Measurements from ENCODE around the gene MAFF. TPM values are rescaled to one million over a fixed set of nuclear protein-coding genes. Genes with fewer than 3 reads are reported as not detected.

MAFF gene
- total and polyA plus RNA-seq, 3 donors from 2014 or later: 3.2 to 5.8 (median 3.7) TPM

DNA sequence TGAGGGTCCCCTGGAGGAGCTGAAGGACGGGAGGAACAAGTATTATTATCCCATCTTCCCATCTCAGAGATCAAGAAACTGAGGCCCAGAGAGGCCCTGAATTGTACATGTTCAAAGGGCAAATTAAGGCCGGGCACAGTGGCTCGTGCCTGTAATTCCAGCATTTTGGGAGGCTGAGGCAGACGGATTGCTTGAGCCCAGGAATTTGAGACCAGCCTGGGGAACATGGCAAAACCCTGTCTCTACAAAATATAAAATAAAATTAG lies 28.2 kb upstream of the MAFF start:
- Histone ChIP-seq H3K27ac (no peak overlapping the region), H3K36me3 (ENCODE audit: low read depth, missing control alignments) (no peaks in the 10 kb centered on the region), H3K27me3 (no peaks in the 10 kb centered on the region), H3K4me1 (peaks cover 21% of the 10 kb centered on the region), H3K4me3 (no peak overlapping the region), H3K9me3 (no peaks in the 10 kb centered on the region)
- WGBS, 2 donors: 93 to 94% methylated on average over 4 of the region's 4 CpGs
- intact Hi-C loops (cut with DNase I; ENCODE audit: low total_unique reads): no loop called here
- TF ChIP-seq POLR2A (IDR thresholded peaks at IDR 0.05): no peak
- TF ChIP-seq, protein P1, sequence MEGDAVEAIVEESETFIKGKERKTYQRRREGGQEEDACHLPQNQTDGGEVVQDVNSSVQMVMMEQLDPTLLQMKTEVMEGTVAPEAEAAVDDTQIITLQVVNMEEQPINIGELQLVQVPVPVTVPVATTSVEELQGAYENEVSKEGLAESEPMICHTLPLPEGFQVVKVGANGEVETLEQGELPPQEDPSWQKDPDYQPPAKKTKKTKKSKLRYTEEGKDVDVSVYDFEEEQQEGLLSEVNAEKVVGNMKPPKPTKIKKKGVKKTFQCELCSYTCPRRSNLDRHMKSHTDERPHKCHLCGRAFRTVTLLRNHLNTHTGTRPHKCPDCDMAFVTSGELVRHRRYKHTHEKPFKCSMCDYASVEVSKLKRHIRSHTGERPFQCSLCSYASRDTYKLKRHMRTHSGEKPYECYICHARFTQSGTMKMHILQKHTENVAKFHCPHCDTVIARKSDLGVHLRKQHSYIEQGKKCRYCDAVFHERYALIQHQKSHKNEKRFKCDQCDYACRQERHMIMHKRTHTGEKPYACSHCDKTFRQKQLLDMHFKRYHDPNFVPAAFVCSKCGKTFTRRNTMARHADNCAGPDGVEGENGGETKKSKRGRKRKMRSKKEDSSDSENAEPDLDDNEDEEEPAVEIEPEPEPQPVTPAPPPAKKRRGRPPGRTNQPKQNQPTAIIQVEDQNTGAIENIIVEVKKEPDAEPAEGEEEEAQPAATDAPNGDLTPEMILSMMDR (IDR thresholded peaks at IDR 0.05): no peak
- no peak for DNase-seq

DNA sequence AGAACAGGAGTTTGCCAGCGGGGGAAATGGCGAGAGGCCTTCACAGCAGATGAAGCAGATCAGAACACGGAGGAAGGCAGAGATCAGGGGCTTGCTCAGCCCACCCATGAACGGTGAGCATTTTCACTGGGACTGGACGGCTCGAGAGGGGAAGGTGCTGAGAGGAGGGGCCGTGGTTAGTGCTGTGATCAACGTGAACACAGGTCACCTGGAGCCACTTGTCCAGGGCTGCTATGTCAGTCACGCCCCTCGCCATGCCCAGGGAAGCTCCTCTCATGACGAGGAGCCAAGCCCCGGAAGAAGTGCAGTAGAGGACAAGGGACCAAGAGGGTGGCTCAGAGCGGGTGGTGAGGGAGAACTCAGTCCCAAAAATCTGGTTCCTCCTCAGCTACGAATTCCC lies 27.2 kb upstream of the MAFF start:
- intact Hi-C loops (cut with DNase I; ENCODE audit: low total_unique reads): no loop called here
- DNase-seq: no peak
- peak overlapping the region in 1 of 2 donors; percentile 98 for H3K27ac ChIP-seq
- H3K36me3 ChIP-seq (ENCODE audit: low read depth, missing control alignments): no peaks in the 10 kb centered on the region
- WGBS, 2 donors: 90 to 94% methylated on average over 11 to 14 of the region's 14 CpGs
- no peaks in the 10 kb centered on the region for H3K27me3 ChIP-seq
- no peaks in the 10 kb centered on the region for H3K9me3 ChIP-seq
- TF ChIP-seq, protein P1 (IDR thresholded peaks at IDR 0.05): no peak
- TF ChIP-seq POLR2A (IDR thresholded peaks at IDR 0.05): no peak
- H3K4me3 ChIP-seq: no peak overlapping the region
- H3K4me1 ChIP-seq: peaks cover 21% of the 10 kb centered on the region

DNA sequence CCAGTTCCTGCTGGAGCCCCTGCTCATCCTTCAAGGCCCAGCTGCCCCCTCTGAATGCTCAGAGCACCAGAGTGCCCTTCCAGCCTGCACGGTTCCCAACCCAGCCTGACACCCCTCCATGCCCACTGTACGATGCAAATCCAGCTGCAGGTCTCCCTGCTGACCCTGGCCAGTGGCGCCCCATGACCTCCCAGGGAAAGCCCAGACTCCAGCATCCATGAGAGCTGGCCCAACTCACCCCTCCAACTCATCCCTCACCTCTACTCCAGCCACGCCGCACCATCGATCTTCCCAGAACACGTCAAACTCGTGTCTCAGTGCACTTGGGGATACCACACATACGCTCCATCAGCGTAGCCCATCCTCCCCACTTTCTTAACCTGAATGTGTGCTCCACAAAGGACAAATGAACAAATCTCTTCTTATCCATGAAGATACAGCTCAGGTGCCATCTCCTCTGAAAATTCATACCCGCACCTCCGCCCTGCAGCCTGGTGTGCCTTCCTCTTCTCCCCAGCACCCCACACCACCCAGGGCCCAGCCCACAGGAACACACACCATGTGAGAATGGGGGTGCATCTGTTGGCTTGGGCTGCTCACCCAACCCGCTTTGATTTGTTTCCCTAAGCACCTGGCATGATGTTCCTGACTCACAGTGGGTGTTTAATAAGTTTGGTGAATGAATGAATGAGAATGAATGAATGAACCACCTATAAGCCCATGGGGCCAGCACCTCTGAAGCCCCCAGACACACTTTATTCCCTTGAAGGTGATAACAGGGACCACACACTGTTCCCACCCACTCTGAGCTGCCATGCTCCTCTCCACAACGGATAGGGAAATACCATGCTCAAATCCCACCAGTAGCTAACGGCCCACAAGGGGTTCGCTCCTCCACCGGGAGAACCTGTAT lies 26.3 kb upstream of the MAFF start:
- WGBS, 2 donors: 93 to 98% methylated on average over 13 to 17 of the region's 17 CpGs
- H3K27me3 ChIP-seq: no peaks in the 10 kb centered on the region
- no peak for TF ChIP-seq POLR2A (IDR thresholded peaks at IDR 0.05)
- TF ChIP-seq, protein P1 (IDR thresholded peaks at IDR 0.05): no peak
- H3K36me3 ChIP-seq (ENCODE audit: low read depth, missing control alignments): no peaks in the 10 kb centered on the region
- no peaks in the 10 kb centered on the region for H3K9me3 ChIP-seq
- H3K4me3 ChIP-seq: no peak overlapping the region
- peak overlapping the region; percentile 73 to 98 for H3K27ac ChIP-seq
- intact Hi-C loops (cut with DNase I; ENCODE audit: low total_unique reads): no loop called here
- no peak for DNase-seq
- H3K4me1 ChIP-seq: peaks cover 26% of the 10 kb centered on the region

DNA sequence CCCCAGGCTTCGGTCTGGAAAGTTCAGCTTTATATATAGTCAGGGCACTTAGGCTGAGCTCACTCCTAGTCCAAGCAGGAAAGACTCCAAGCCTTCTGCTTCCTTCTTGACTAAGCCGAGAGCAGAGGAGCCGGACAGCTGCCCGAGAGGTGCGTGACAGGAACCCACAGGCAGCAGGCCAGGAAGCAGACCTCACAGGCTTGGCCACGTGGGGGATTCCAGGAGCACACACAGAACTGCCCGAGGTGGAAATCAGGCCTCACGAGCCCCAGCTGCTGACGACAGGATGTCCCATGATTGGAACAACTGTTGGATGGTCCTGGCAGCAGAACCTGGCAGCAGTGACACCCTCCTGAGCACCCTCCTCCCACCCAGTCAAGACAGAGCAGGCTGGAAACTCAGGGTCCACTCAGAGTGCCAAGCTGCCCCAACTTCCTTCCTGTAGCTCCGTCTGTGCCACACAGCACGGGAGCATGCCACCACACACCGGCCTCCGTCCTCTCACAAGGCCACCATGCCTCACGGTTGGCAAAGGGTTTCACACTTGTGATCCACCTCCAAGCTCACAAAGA lies 25.5 kb upstream of the MAFF start:
- TF ChIP-seq POLR2A (IDR thresholded peaks at IDR 0.05): no peak
- TF ChIP-seq, protein P1 (IDR thresholded peaks at IDR 0.05): no peak
- intact Hi-C loops (cut with DNase I; ENCODE audit: low total_unique reads): no loop called here
- WGBS, 2 donors: 60 to 64% methylated on average over 9 to 14 of the region's 14 CpGs

More for the DNA sequence above, 25.5 kb upstream of the MAFF start:
- Histone ChIP-seq H3K4me3 (no peak overlapping the region), H3K4me1 (peaks cover 32% of the 10 kb centered on the region), H3K27ac (peak overlapping the region; percentile 95 to 98), H3K27me3 (no peaks in the 10 kb centered on the region), H3K9me3 (no peaks in the 10 kb centered on the region), H3K36me3 (ENCODE audit: low read depth, missing control alignments) (no peaks in the 10 kb centered on the region)
- DNase-seq: peak; percentile 87
